ENCODE data around the gene CEP72.

GRCh38 chr5:569868-570361, 42.2 kb upstream of the CEP72 start:
- TF ChIP-seq CTCF (IDR thresholded peaks at IDR 0.05) (no peak), PBX3 (IDR thresholded peaks at IDR 0.05) (no peak)

Measured in SK-N-SH (cell line).